Measurements from ENCODE around the gene KCNN3.
A peak's percentile ranks its signal among the peaks of the same experiment; 100 is the strongest.

KCNN3 gene

GRCh38 chr1:154770897-154771594 lies 99.0 kb downstream of the KCNN3 start:
- no peak for DNase-seq (ENCODE audit: low read depth)

GRCh38 chr1:154769193-154769895 lies 100.7 kb downstream of the KCNN3 start:
- DNase-seq (ENCODE audit: low read depth): no peak

- no peak for DNase-seq (ENCODE audit: low read depth)
Measured at GRCh38 chr1:154768456-154769125, 101.5 kb downstream of the KCNN3 start.

- DNase-seq (ENCODE audit: low read depth): no peak
Measured at GRCh38 chr1:154767315-154768240, 102.5 kb downstream of the KCNN3 start.

GRCh38 chr1:154765970-154766369 lies 104.1 kb downstream of the KCNN3 start:
- DNase-seq (ENCODE audit: low read depth): no peak

GRCh38 chr1:154764773-154765172 lies 105.3 kb downstream of the KCNN3 start:
- DNase-seq (ENCODE audit: low read depth): no peak

- no peak for DNase-seq (ENCODE audit: low read depth)
Measured at GRCh38 chr1:154764181-154764580, 105.9 kb downstream of the KCNN3 start.

GRCh38 chr1:154760469-154760933 lies 109.6 kb downstream of the KCNN3 start:
- DNase-seq (ENCODE audit: low read depth): no peak

- DNase-seq (ENCODE audit: low read depth): no peak
Measured at GRCh38 chr1:154759793-154760192, 110.3 kb downstream of the KCNN3 start.

GRCh38 chr1:154759196-154759595 lies 110.9 kb downstream of the KCNN3 start:
- DNase-seq (ENCODE audit: low read depth): no peak

- DNase-seq (ENCODE audit: low read depth): no peak
Measured at GRCh38 chr1:154758346-154758745, 111.7 kb downstream of the KCNN3 start.

GRCh38 chr1:154756793-154757548 lies 113.1 kb downstream of the KCNN3 start:
- no peak for DNase-seq (ENCODE audit: low read depth)

GRCh38 chr1:154755858-154756730 lies 114.0 kb downstream of the KCNN3 start:
- DNase-seq (ENCODE audit: low read depth): no peak

- no peak for DNase-seq (ENCODE audit: low read depth)
Measured at GRCh38 chr1:154753426-154753825, 116.7 kb downstream of the KCNN3 start.

- DNase-seq (ENCODE audit: low read depth): no peak
Measured at GRCh38 chr1:154752273-154753030, 117.6 kb downstream of the KCNN3 start.

- DNase-seq (ENCODE audit: low read depth): peak; percentile 62
Measured at GRCh38 chr1:154751690-154752089, 118.4 kb downstream of the KCNN3 start.

GRCh38 chr1:154750681-154751665 lies 119.1 kb downstream of the KCNN3 start:
- DNase-seq (ENCODE audit: low read depth): no peak
